Skeletal muscle cell (primary cell): ENCODE data around the gene MBNL2.

Experiments used
- DNase-seq: peaks from one replicate; pipeline ENCODE4 v3.0.0-alpha.2; 2010; ENCODE audit warnings: low read depth
- H3K4me3 ChIP-seq: 2 replicates; pipeline ENCODE4 v1.5.1; 2011; ENCODE audit warnings: low read depth, mild to moderate bottlenecking, control low read depth, low read length, moderate library complexity

Gene MBNL2

DNA sequence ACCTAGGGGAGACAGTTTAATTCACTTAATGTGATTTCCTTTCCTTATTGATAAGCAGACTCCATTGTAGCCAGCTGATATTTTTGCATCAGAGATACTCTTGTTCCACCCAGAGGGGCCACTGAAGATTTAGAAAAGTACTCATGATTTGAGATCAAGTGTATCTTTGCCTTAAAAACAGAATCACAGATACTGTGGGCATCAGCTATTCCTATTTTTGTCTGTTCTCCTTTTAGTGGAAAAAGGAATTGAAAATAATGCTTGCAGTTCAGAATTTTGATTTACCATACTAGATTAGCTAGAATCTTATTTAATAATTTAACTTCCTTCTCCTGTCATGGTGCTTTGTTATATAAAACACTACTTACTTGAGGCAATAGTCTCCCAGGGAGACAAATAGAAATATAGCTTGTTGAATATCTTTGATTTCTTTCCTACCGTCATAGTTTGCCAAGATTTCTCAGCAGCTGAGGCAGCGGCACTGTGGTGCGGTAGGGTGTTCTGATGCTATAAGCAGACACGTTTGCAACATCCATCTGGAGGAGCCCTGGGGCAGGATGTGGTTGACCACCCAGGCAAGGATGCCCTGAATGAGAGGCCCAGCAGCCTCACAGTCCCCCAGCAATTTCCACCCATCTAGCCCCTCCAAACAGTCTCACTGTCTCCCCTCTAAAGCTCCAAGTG is 164.8 kb downstream of the MBNL2 start:
- H3K4me3 ChIP-seq, result no peak overlapping the region
- no peak for DNase-seq

DNA sequence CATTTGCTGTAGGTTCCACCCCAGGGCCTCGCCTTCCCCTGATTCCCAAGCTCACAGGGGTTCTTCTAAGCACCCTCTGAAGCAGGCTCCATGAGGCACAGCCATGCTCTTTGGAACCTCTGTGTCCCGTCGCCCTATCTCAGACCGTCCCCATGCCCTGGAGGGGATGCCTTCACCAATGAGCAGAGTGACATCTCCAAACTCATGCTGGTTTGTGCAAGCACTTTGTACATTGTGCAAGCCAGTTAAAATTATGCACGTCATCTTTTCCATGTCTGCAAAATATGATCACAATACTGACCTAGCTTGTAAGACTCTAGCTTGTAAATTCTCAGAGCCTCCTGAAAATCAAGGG is 165.3 kb downstream of the MBNL2 start:
- no peak overlapping the region for H3K4me3 ChIP-seq
- DNase-seq, result no peak

DNA sequence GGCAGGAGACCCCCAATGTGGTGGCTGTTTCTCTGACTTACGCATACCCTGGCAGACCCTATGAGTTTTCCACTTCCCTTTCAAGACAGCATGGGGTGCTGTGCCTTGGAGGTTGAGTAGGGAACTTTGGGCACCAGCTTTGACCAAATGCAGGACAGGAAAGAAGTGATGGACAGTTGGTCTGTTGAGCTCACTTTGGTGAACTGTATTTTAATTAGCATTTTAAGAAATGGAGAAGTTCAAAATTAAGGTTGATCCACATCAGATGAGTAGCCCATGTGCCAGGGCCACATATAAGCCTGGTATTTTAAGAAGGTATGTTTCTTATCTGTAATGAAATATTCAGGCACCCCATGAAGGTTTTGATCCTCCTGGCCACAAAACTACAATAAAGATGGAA is 165.8 kb downstream of the MBNL2 start:
- DNase-seq, result no peak
- no peak overlapping the region for H3K4me3 ChIP-seq

DNA sequence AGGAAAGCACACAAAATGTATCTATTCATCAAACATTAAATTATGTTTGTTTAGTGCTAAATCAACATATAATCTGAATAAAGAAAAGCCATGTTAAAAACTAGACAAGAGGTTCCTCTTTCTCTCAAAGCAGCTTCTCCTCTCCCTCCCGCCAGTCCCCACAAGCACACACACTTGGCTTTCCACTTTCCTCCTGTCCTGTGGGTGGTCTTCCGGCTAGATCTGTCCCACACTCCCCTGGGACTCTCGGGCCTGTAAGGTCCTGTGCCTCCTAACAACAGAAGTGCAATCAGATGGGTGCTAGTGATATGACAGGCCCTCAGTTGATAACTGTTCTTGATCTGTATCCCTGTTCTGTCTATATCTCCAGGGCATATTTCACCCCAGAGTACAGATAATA is 166.2 kb downstream of the MBNL2 start:
- DNase-seq, result no peak
- no peak overlapping the region for H3K4me3 ChIP-seq

DNA sequence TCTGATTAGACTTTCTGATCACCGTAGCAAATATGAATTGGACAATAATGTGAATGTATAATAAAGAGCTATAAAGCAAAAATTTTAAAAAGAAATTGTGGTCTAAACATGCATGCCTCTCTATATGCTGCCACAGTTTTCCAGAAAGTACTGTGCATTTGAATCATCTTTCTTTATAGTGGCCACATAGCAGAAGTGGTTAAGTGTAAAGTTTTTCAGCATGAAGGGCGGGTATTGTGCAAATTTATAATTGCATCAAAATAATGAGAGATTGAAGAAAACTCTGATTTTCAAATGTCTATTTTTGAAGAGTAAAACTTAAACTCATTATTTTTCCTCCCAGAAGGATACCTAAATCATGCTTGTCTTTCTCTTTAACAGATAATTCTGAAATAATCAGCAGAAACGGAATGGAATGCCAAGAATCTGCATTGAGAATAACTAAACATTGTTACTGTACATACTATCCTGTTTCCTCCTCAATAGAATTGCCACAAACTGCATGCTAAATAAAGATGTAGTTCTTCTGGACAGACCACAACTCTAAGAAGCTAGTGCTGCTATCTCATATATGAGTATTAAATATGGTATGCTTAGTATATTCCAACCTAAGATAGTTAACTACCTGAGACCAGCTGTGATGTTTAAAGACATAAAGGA is 168.9 kb downstream of the MBNL2 start:
- DNase-seq, result no peak
- H3K4me3 ChIP-seq, result no peak overlapping the region

DNA sequence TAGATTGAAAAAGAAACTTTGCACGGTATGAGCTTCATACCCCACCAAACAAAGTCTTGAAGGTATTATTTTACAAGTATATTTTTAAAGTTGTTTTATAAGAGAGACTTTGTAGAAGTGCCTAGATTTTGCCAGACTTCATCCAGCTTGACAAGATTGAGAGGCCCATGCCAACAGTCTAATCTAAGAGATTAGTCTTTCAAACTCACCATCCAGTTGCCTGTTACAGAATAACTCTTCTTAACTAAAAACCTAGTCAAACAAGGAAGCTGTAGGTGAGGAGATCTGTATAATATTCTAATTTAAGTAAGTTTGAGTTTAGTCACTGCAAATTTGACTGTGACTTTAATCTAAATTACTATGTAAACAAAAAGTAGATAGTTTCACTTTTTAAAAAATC is 169.9 kb downstream of the MBNL2 start:
- no peak for DNase-seq

DNA sequence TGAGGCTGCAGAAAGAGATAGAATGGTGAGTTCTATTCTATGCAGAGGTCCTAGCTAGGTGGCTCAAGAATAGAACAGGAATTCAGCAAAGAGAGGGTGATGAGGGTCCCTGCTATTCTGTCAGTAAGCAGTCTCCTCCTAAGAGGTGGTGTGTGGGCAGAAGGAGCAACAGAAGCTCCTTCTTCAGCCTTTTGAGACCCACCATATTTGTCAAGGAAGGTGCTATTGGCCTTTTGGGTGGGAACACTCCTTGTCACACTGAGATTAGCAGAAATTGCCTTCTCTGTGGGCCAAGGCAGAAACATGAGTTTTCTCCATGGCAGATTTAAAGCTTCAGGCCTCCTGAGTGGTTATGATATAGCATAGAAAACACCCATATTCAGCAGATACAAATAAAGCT is 172.4 kb downstream of the MBNL2 start:
- H3K4me3 ChIP-seq, result no peak overlapping the region
- no peak for DNase-seq

More for the DNA sequence above, 169.9 kb downstream of the MBNL2 start:
- no peak overlapping the region for H3K4me3 ChIP-seq

DNA sequence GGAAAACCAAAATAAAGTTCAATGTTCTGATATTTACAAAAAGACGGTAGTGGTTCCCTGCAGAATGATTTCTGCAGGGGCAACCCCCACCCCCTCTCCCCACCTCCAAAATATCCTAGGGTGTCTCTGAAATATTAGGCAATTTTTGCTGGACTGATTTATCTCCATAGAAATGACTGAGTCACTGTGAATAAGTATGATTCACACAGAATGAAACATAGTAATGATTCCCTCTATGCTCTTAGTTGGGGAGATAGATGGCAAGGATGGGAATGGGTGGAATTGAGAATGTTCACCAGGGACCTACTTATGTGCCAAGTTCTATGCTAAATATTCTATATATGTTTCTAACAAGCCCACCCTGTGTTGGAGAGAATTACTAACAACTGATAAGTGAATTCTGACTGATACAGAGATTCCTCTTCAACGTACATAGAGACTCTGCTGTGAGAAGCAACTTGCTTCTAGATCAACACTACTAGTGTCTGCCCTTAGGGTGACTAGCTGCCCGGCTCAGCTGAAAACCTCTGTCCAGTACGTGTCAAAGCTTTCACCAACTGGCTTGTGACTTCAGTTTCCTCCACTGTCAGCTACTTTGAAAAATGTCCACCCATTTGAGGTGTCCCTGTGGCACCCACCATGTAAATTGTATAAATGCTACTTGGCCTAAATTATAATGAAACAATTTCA is 173.5 kb downstream of the MBNL2 start:
- DNase-seq, result no peak
- H3K4me3 ChIP-seq, result no peak overlapping the region

DNA sequence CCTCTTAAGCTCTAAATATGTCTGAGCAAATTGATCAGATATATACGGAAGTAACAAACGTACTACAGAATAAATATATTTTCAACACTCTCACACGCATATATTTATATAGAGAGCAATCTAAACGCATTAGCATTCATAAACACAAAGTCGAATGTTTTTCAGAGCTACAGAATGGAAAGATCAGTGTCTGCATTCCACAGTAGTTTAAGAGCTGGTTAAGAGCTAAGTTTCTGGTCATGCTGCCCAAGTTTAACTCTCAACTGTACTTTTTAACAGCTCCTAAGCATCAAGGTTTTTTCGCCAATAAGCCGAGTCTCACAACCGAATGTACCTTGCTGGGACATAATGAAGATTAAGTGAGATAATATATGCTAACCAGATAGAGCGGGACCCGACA is 175.1 kb downstream of the MBNL2 start:
- DNase-seq, result no peak
- no peak overlapping the region for H3K4me3 ChIP-seq

DNA sequence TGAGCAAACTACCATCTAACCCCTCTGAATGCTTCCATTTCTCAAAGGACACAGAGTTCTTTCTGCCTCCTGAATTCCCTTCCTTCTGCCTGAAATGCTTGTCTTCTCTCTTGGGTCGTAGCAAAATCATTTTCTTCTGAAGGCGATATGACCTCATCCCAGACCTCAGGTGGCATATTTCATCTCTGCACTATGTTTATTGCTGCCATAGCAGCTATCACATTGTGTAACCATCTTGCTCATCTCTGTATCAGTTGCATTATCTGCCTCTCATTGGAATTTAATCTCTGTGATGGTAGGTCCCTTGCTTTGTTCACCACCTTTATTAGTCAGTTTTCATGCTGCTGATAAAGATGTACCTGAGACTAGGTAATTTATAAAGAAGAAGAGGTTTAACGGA is 179.3 kb downstream of the MBNL2 start:
- no peak for DNase-seq
- no peak overlapping the region for H3K4me3 ChIP-seq

DNA sequence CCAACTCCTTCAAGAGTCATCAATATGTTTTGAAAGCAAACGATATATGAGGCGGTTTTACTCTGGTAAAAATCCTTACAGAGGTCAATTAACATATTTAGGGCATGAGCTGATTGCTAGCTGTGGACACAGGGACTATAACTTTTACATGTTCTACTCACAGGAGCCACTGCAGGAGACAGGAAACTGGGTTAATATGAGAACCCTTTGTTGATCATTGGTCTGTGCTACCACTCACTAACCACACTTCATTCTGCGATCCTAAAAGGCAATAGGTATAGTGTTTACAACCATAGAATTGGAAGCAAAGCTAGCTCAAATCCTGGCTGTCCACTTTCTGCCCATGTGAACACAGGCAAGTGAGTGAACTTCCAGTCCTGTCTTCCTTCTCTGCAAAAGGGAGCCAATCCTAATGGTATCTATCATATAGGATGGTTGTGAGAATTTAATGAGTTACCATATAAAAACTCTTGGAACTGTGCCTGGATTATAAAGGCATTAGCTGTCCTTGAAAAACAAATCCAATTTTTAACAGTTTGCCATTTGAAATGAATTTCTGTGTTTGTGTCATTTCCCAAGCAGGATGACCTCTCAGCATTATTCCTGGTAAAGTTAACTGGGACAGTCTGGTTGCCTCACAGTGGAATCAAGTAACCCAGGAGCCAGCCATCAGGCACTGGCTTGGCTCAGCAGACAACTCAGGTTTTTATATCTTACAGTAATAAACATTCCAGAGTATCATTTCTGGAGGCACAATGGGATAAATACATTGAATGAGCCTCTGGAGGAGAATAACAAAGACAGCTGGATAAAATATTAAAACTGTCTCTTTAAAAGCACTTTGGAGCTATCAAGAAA is 182.0 kb downstream of the MBNL2 start:
- DNase-seq, result no peak
- H3K4me3 ChIP-seq, result no peak overlapping the region

DNA sequence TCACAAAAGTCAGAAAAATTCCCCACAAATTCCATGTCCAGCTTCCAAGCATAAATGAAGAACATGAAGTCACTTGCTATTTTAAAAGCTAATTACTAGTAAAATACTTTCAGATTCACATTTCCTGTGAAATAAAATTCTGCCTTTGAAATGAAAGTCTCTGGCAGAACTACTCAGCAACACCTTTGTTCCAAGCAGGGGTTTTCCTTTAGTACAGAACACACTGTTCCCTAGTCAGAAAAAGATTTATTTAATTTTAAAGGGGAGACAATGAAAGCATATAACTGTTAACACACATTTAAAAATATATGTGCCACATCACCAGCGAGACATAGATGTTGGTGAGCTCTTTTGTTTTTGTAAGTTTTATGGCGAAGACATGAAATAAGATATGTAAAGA is 185.4 kb downstream of the MBNL2 start:
- no peak overlapping the region for H3K4me3 ChIP-seq
- no peak for DNase-seq

DNA sequence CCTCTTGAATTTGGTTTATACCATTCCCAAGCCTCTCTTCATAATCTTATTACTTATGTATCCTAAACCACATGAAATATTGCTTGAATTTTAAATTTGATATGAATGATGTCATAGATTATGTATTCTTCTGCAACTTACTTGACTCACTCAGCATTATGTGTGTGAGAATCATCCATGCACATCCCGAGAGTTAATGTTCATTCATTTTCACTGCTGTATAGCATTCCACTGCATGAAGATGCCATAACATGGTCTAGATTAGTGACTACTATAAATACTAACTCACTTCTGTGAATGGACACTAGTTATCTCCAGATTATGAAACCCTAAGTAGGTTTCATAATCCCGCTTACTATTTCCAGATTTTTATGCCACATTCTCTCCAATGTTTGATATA is 186.8 kb downstream of the MBNL2 start:
- no peak for DNase-seq

DNA sequence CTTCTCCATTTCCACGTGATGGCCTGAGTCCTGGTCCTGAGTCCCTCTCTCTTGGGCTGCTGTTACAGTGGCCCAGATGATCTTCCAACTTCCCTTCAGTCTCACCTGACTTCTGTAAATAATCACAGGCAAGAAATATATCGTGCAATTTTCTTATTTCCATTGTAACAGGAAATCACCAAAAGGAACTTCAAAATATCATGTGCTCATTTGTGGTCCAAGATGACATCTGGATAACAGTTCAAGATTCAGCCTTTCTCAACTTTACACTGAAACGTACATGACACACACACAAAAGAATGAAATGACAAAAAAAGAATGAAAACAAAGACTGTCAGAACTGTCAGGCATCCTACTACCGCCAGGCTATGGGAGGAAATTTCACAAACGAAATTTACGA is 189.9 kb downstream of the MBNL2 start:
- H3K4me3 ChIP-seq, result no peak overlapping the region
- no peak for DNase-seq

More for the DNA sequence above, 186.8 kb downstream of the MBNL2 start:
- H3K4me3 ChIP-seq, result no peak overlapping the region

DNA sequence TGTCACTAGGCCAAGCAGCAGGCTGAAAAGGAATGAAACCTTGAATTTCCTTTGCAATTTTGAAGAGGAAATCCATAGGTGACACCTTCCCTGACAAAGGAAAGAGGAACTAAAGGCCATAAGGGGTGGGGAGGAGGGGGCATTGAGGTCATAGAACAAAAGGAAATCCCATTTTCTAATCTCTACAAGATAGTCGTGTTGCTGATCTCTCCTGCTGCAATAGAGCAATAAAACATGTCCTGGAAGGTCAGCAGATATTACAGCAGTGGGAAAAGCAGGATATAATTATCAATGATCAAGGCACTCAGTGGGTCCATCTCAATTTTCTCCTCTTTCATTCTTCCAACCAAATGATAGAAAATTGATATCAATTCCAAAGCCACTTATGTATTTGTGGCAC is 191.6 kb downstream of the MBNL2 start:
- H3K4me3 ChIP-seq, result no peak overlapping the region
- no peak for DNase-seq

DNA sequence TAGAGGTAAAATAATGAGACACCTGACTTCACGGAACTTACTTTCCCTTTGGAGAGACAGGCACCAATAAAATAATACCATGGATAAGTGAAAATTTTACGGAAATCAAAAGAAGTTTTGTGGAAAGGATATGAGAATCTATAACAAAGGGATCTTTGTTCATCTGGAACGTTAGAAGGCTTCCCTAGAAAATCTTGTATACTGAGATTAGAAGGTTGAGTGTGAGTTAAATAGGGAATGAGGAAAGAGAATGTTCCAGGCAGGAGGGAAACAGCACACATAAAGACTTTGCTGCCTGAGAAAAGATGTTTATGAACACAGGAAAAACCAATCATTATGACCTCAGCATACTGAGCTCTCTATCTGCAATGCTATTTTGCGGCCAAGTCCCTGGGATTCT is 192.3 kb downstream of the MBNL2 start:
- H3K4me3 ChIP-seq, result no peak overlapping the region
- no peak for DNase-seq

DNA sequence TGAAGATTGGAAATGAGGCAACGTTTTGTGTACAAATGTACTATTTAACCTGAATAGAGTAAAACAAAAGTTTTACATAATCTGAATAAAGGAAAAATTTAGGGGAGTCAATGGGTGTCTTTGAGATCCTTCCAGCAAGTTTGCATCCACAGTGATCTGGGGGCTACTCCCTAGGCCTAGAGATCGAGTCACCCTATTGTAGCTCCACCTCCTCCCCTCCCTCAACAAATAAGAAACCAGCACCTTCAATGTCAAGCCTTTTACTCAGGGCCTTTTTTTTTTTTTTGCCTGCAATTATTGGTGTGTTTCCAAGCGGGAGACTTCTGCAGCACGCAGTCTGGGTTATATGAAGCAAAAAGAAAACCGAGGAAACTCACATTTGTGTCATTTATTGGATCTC is 195.6 kb downstream of the MBNL2 start:
- DNase-seq, result no peak
- no peak overlapping the region for H3K4me3 ChIP-seq

DNA sequence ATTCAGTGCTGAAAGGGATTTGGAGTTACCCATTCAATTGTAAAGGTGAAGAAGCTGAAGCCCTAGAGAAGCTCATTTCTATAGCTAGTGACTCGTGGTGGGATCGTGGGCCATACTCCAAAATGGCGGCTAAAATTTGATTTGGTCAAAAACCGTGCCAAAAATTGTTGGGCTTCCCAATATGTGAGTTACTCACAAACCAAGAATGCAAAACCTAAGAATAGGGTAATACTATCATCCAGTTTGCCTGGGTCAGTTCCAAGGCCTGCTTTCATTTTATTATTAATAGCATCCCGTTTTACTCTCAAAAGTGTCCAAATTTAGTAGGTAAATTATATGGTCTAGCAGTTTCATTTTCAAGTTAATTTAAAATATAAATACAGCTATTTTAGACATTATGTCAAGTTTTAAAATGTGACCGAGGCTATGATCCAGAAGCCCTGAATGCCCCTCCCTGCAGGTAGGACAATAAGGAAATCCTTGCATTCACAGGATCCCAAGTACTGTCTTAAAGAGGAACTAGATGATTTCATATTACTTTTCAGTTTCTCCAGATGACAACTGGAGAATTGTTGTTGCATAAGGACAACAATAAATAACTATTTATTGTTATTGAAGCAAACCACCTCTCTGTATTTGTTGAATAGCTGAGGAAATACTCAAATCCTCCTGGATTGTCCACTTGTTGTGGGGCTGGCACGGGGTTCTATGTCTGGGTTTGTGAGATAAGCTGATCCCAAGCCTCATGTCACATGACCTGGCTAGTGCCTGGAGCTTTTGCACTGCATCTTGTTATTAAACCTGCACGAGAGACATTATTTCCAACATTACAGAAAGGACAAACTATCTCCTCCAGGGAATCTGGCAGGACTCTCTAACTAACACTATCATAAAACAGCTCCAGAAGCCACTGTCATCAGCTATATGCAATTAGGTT is 200.3 kb downstream of the MBNL2 start:
- no peak for DNase-seq
- H3K4me3 ChIP-seq, result no peak overlapping the region
